B cell (primary cell): Measurements from ENCODE around the gene ZDHHC24. TPM values are rescaled to one million over a fixed set of nuclear protein-coding genes. Genes with fewer than 3 reads are reported as not detected.
A peak's percentile ranks its signal among the peaks of the same experiment; 100 is the strongest.

Experiments used
- ATAC-seq: fragments of 200-7000 bp; cut with Tn5 transposase; one replicate; pipeline ENCODE4 v1.10.0; 2021; ENCODE audit warnings: low read depth, mild to moderate bottlenecking, moderate number of reproducible peaks, moderate library complexity
- CTCF ChIA-PET: fragments of 350-600 bp; sonication (Branson Sonifier 250); formaldehyde crosslinking; loops from one replicate; lab custom pipeline; 2021; ENCODE audit warnings: antibody characterized with exemption, inconsistent platforms; lab: Charles Lee
- POLR2A ChIA-PET: fragments of 350-600 bp; sonication (Branson Sonifier 250); formaldehyde crosslinking; loops from one replicate; lab custom pipeline; 2021; ENCODE audit warnings: antibody characterized with exemption; lab: Charles Lee
- DNase-seq: peaks from one replicate; pipeline ENCODE4 v3.0.0; 2013
- H2AFZ ChIP-seq: 2 replicates; pipeline ENCODE4 v1.6.1; 2012; ENCODE audit warnings: mild to moderate bottlenecking, low read depth, low read length; ENCODE audit not compliant: insufficient read depth, poor library complexity, severe bottlenecking
- H3K27ac ChIP-seq, 2 donors: 1 replicate in 1 of 2; 2 replicates in 1 of 2; pipeline ENCODE4 v1.5.1; 2012 to 2013; ENCODE audit warnings: low read length in 2 of 2, mild to moderate bottlenecking in 2 of 2, moderate library complexity in 1 of 2
- H3K27me3 ChIP-seq, 4 experiments: fragments of 200-600 bp in 1 of 4; sonication (generic) in 1 of 4; replicated peaks in 1 of 4; 1 replicate in 2 of 4; 2 replicates in 2 of 4; pipeline versions ENCODE4 v1.6.1 to v1.7.0; 2013 to 2016; ENCODE audit warnings: low read length in 3 of 4, mild to moderate bottlenecking in 2 of 4, mixed read lengths in 1 of 4, moderate library complexity in 1 of 4; ENCODE audit not compliant: insufficient read depth in 4 of 4, control insufficient read depth in 3 of 4; ENCODE audit errors: control extremely low read depth in 1 of 4
- H3K36me3 ChIP-seq, 2 experiments: replicated peaks in 1 of 2; 1 replicate in 1 of 2; 2 replicates in 1 of 2; pipeline versions ENCODE4 v1.6.1 to v1.7.1; 2013; ENCODE audit warnings: low read length in 1 of 2; ENCODE audit not compliant: insufficient read depth in 2 of 2, control insufficient read depth in 1 of 2; ENCODE audit errors: control extremely low read depth in 1 of 2, extremely low read depth in 1 of 2
- H3K4me1 ChIP-seq, 2 donors: fragments of 200-600 bp in 1 of 2; sonication (generic) in 1 of 2; 1 replicate in 1 of 2; 2 replicates in 1 of 2; pipeline versions ENCODE4 v1.5.1 to v1.6.1; 2013 to 2017; ENCODE audit warnings: low read length in 2 of 2; ENCODE audit not compliant: control insufficient read depth in 2 of 2, insufficient read depth in 2 of 2
- H3K4me2 ChIP-seq: replicated peaks from 2 replicates; pipeline ENCODE3; 2012; ENCODE audit warnings: mild to moderate bottlenecking, low read depth, low read length; ENCODE audit not compliant: poor library complexity, severe bottlenecking
- H3K4me3 ChIP-seq, 5 experiments: fragments of 200-600 bp in 1 of 5; sonication (generic) in 1 of 5; 1 replicate in 3 of 5; 2 replicates in 2 of 5; pipeline versions ENCODE4 v1.5.1 to v1.7.0; 2011 to 2016; ENCODE audit warnings: low read length in 4 of 5, mild to moderate bottlenecking in 4 of 5, low read depth in 2 of 5, control low read depth in 1 of 5, moderate library complexity in 1 of 5; ENCODE audit not compliant: insufficient read depth in 1 of 5; ENCODE audit errors: control extremely low read depth in 1 of 5, extremely low read depth in 1 of 5
- H3K79me2 ChIP-seq: fragments of 200-600 bp; sonication (generic); one replicate; pipeline ENCODE4 v1.6.0; 2016; ENCODE audit warnings: low read length; ENCODE audit not compliant: control insufficient read depth, insufficient read depth
- H3K9ac ChIP-seq: fragments of 200-600 bp; sonication (generic); 2 replicates; pipeline ENCODE4 v1.6.1; 2017; ENCODE audit warnings: mild to moderate bottlenecking, low read length, moderate library complexity
- H3K9me3 ChIP-seq, 3 donors: one replicate each; pipeline versions ENCODE4 v1.6.1 to v1.7.1; 2013; ENCODE audit warnings: low read length in 2 of 3; ENCODE audit not compliant: control insufficient read depth in 2 of 3, insufficient read depth in 1 of 3; ENCODE audit errors: control extremely low read depth in 1 of 3
- H4K20me1 ChIP-seq: 2 replicates; pipeline ENCODE4 v1.6.0; 2012; ENCODE audit warnings: mild to moderate bottlenecking, low read length; ENCODE audit not compliant: insufficient read depth, control insufficient read depth, poor library complexity, severe bottlenecking
- H3K27ac Mint-ChIP-seq: one replicate; pipeline ENCODE4 v1.8.0; 2021; ENCODE audit warnings: mixed read lengths
- H3K27me3 Mint-ChIP-seq: one replicate; pipeline ENCODE4 v1.8.0; 2021; ENCODE audit warnings: mixed read lengths
- H3K4me1 Mint-ChIP-seq: one replicate; pipeline ENCODE4 v1.8.0; 2021; ENCODE audit warnings: mixed read lengths
- H3K4me3 Mint-ChIP-seq: one replicate; pipeline ENCODE4 v1.8.0; 2021; ENCODE audit warnings: mixed read lengths
- H3K9me3 Mint-ChIP-seq: one replicate; pipeline ENCODE4 v1.8.0; 2022; ENCODE audit warnings: mixed read lengths; ENCODE audit not compliant: insufficient read depth
- EZH2 ChIP-seq: IDR thresholded peaks from 2 replicates; pipeline ENCODE4 v1.6.1; 2012; ENCODE audit warnings: borderline replicate concordance, low read depth, mild to moderate bottlenecking, moderate library complexity, low read length; ENCODE audit not compliant: insufficient read depth, poor library complexity, severe bottlenecking
- WGBS: methylation state at CpG from one replicate; pipeline ENCODE4 v1.1.5; 2013; ENCODE audit warnings: missing lambda C conversion rate; ENCODE audit not compliant: insufficient coverage; 5-methylcytosine and 5-hydroxymethylcytosine counted together
- intact Hi-C: fragments of 100-400 bp; cut with micrococcal nuclease; formaldehyde crosslinking; loops from one replicate; pipeline ENCODE4 v1.10.0; 2022
- polyA plus RNA-seq: library from polyadenylated mRNA; depleted of rRNA; stranded (reverse); fragments of >200 nt; gene quantifications from 2 replicates; pipeline ENCODE4 v1.2.3, GENCODE V29; 2012
- total RNA-seq, 2 donors: library from RNA; stranded (reverse); fragments of 120-200 nt in 1 of 2; gene quantifications; 1 replicate in 1 of 2; 2 replicates in 1 of 2; pipeline versions ENCODE4 v1.2.3 to v1.2.4, GENCODE V29; 2013 to 2022
- TF ChIP-seq, protein P1 (sequence below): fragments of 200-600 bp; IDR thresholded peaks from one replicate; pipeline ENCODE4 v1.8.0; 2022; ENCODE audit warnings: antibody characterized with exemption, mild to moderate bottlenecking

Gene ZDHHC24
- total and polyA plus RNA-seq, 2 donors (not counting 1 experiment from before 2014, with no cell fraction given), result 29.7 to 32.6 TPM

DNA sequence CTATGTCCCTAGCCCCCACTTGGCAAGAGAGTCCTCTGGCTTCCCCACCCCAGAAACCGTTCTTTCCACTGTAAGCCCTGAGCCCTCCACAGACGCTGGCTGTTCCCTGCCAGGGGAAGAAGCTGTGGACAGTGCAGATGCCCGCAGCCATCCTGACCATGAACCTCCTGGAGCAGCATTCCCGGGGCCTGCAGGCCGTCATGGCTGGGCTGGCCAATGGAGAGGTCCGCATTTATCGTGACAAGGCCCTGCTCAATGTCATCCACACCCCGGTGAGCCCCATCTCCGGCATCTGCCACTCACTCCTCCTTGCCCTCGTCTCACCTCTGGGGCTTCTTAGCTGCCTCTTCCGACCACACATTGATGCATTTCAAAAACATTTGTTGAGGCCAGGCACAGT, 22.2 kb downstream of the ZDHHC24 start:
- Histone ChIP-seq H4K20me1 (no peaks in the 10 kb centered on the region), H2AFZ (no peak overlapping the region), H3K27ac (no peak overlapping the region), H3K4me2 (no peak overlapping the region), H3K9ac (no peak overlapping the region), H3K4me1 (no peaks in the 10 kb centered on the region), H3K4me3 (no peak overlapping the region), H3K79me2 (no peaks in the 10 kb centered on the region), H3K27me3 (no peaks in the 10 kb centered on the region), H3K9me3 (no peaks in the 10 kb centered on the region), H3K36me3 (peaks cover 0 to 40% of the 10 kb centered on the region in 2 experiments)
- Mint-ChIP-seq H3K27ac (no peak overlapping the region), H3K4me3 (no peak overlapping the region), H3K4me1 (no peaks in the 10 kb centered on the region), H3K9me3 (no peaks in the 10 kb centered on the region), H3K27me3 (no peaks in the 10 kb centered on the region)
- no peak for ATAC-seq
- TF ChIP-seq EZH2, result no peak
- TF ChIP-seq, protein P1, sequence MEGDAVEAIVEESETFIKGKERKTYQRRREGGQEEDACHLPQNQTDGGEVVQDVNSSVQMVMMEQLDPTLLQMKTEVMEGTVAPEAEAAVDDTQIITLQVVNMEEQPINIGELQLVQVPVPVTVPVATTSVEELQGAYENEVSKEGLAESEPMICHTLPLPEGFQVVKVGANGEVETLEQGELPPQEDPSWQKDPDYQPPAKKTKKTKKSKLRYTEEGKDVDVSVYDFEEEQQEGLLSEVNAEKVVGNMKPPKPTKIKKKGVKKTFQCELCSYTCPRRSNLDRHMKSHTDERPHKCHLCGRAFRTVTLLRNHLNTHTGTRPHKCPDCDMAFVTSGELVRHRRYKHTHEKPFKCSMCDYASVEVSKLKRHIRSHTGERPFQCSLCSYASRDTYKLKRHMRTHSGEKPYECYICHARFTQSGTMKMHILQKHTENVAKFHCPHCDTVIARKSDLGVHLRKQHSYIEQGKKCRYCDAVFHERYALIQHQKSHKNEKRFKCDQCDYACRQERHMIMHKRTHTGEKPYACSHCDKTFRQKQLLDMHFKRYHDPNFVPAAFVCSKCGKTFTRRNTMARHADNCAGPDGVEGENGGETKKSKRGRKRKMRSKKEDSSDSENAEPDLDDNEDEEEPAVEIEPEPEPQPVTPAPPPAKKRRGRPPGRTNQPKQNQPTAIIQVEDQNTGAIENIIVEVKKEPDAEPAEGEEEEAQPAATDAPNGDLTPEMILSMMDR, result no peak
- intact Hi-C loops, result no loop called here
- ChIA-PET CTCF (no interaction called here), POLR2A (no interaction called here)
- DNase-seq, result no peak
- WGBS, result 97% methylated on average over 11 of the region's 11 CpGs

DNA sequence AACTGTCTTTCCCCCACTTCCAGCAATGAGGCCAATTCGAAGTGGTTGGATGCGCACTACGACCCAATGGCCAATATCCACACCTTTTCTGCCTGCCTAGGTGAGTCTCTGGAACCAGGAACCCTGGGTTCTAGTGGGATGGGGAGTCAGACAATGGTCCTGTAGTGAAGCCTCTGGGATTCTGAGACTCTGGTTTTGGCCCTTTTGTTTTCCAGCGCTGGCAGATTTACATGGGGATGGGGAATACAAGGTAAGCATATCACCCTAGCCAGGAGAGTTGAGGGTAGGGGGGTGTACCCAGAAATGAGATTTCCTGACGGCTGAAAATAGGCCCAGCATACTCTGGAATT, 34.9 kb downstream of the ZDHHC24 start:
- Histone ChIP-seq H3K4me3 (peak overlapping the region; percentile 55 to 89 (median 85)), H3K27ac (peak overlapping the region in 1 of 2 donors; percentile 40), H3K4me1 (peaks cover 11 to 14% of the 10 kb centered on the region in 2 donors), H3K9me3 (no peaks in the 10 kb centered on the region), H4K20me1 (no peaks in the 10 kb centered on the region), H3K27me3 (no peaks in the 10 kb centered on the region), H3K9ac (peak overlapping the region; percentile 80), H3K79me2 (peaks cover 8% of the 10 kb centered on the region), H2AFZ (peak overlapping the region; percentile 92), H3K4me2 (peak overlapping the region; percentile 92), H3K36me3 (peaks cover 0 to 2% of the 10 kb centered on the region in 2 experiments)
- WGBS, result no CpG with 5 or more reads among the region's 5 CpGs
- H3K27me3 Mint-ChIP-seq, result no peaks in the 10 kb centered on the region
- DNase-seq (no peak), ATAC-seq (no peak)
- POLR2A ChIA-PET, result interaction anchor here (0.8 to 1.2 kb wide), 2 partner anchors 31 to 45 kb away, joined by 4 read pairs; partner anchors contain the start of genes DPP3 and PELI3
- TF ChIP-seq, protein P1, result no peak
- TF ChIP-seq EZH2, result no peak
- no peaks in the 10 kb centered on the region for H3K9me3 Mint-ChIP-seq
- peak overlapping the region; percentile 61 for H3K27ac Mint-ChIP-seq
- intact Hi-C loops, result loop anchor here (1.0 to 2.0 kb wide), 5 partner anchors 31 to 167 kb away; partner anchors contain the start of genes ACTN3, DPP3, MRPL11 and PELI3
- H3K4me1 Mint-ChIP-seq, result peaks cover 16% of the 10 kb centered on the region
- H3K4me3 Mint-ChIP-seq, result peak overlapping the region; percentile 91
- CTCF ChIA-PET, result interaction anchor here (0.9 to 2.1 kb wide), 6 partner anchors 8 to 441 kb away, joined by 3 to 15 read pairs (median 3); partner anchors contain the start of genes BRMS1, DPP3 and RBM4B
